GM19025 (cell line): ENCODE measurements around the gene GLO1.

Source experiments
- ATAC-seq: cut with Tn5 transposase; IDR thresholded peaks from one replicate; pipeline ENCODE4 v1.9.1; 2021; ENCODE audit warnings: mild to moderate bottlenecking, low read depth, moderate library complexity; ENCODE audit not compliant: unreplicated experiment

GLO1 gene

GRCh38 chr6:38631186-38631783 lies 71.7 kb downstream of the GLO1 start:
- no peak for ATAC-seq
